ENCODE results near the gene OTOP2. TPM values are rescaled to one million over a fixed set of nuclear protein-coding genes. Genes with fewer than 3 reads are reported as not detected.
A peak's percentile ranks its signal among the peaks of the same experiment; 100 is the strongest.

The OTOP2 gene
- total and polyA plus RNA-seq, 9 of the 15 experiments (the other 6 are each of a cell fraction or from before 2014, with no cell fraction given): 0.04 to 0.36 (median 0.14) TPM; not detected in 1

DNA sequence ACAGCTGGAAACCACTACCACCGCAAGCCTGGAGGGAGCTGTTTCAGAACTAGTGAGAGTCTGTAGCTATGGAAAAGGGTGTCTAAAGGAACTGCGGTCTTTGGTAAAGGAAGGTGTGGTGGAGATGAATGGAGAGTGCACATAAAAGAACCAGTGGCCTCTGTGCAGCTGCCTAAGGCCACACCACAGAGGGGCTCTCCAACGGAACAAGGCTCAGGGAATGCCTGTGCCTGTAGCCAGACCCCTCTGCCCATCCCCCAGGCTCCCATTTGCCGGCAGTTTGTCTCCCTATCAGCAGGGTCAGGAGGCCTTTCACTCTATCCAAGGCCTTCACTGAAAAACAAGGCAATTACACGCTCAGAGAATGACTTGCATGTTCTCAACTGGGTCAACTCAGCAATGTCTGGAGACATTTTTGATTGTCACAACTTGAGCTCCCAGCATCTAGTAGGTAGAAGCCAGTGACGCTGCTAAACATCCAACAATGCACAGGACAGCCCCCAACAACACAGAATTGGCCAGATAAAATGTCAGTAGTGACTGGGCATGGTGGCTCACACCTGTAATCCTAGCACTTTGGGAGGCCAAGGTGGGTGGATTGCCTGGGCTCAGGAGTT is 48.0 kb upstream of the OTOP2 start (continued):
- TF ChIP-seq NUFIP1 (IDR thresholded peaks at IDR 0.05; ENCODE audit: partially characterized antibody): no peak
- TF ChIP-seq, protein P1, sequence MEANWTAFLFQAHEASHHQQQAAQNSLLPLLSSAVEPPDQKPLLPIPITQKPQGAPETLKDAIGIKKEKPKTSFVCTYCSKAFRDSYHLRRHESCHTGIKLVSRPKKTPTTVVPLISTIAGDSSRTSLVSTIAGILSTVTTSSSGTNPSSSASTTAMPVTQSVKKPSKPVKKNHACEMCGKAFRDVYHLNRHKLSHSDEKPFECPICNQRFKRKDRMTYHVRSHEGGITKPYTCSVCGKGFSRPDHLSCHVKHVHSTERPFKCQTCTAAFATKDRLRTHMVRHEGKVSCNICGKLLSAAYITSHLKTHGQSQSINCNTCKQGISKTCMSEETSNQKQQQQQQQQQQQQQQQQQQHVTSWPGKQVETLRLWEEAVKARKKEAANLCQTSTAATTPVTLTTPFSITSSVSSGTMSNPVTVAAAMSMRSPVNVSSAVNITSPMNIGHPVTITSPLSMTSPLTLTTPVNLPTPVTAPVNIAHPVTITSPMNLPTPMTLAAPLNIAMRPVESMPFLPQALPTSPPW (CRISPR knock-in tag; IDR thresholded peaks at IDR 0.05): peak; percentile 46
- TF ChIP-seq ZSCAN29 (IDR thresholded peaks at IDR 0.05): no peak
- no peak for TF ChIP-seq SRSF3 (IDR thresholded peaks at IDR 0.05; ENCODE audit: insufficient read depth, low read length)
- TF ChIP-seq TOE1 (IDR thresholded peaks at IDR 0.05; ENCODE audit: borderline replicate concordance): no peak
- no peak for TF ChIP-seq TOE1 (CRISPR knock-in tag; IDR thresholded peaks at IDR 0.05; ENCODE audit: borderline replicate concordance, low read depth)
- no peak for TF ChIP-seq FOXK1 (CRISPR knock-in tag; IDR thresholded peaks at IDR 0.05; ENCODE audit: borderline replicate concordance)
- 0 out of 2 replicates have a peak, but pooled peaks have one; percentile 24 for TF ChIP-seq ZNF134 (CRISPR knock-in tag; conservative IDR thresholded peaks at IDR 0.05)
- no peak for TF ChIP-seq NCOA6 (IDR thresholded peaks at IDR 0.05)
- TF ChIP-seq, protein P2, sequence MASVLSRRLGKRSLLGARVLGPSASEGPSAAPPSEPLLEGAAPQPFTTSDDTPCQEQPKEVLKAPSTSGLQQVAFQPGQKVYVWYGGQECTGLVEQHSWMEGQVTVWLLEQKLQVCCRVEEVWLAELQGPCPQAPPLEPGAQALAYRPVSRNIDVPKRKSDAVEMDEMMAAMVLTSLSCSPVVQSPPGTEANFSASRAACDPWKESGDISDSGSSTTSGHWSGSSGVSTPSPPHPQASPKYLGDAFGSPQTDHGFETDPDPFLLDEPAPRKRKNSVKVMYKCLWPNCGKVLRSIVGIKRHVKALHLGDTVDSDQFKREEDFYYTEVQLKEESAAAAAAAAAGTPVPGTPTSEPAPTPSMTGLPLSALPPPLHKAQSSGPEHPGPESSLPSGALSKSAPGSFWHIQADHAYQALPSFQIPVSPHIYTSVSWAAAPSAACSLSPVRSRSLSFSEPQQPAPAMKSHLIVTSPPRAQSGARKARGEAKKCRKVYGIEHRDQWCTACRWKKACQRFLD (CRISPR knock-in tag; IDR thresholded peaks at IDR 0.05): peak; percentile 95
- TF ChIP-seq TEAD2 (tag; IDR thresholded peaks at IDR 0.05): peak; percentile 63
- no peak for TF ChIP-seq SRSF7 (optimal IDR thresholded peaks at IDR 0.05; ENCODE audit: low read depth, low read length)
- TF ChIP-seq HNRNPH1 (optimal IDR thresholded peaks at IDR 0.05; ENCODE audit: low read depth, low read length): no peak
- peak; percentile 39 to 57; a peak in 2 of 4 replicates for TF ChIP-seq FOXK2 (conservative IDR thresholded peaks at IDR 0.05 in 1 of 2, IDR thresholded peaks at IDR 0.05 in 1 of 2; ENCODE audit: low read depth in 2 of 2)
- TF ChIP-seq DDX20 (tag; IDR thresholded peaks at IDR 0.05; ENCODE audit: low read depth): 0 out of 2 replicates have a peak, but pooled peaks have one; percentile 37
- TF ChIP-seq, protein P3, sequence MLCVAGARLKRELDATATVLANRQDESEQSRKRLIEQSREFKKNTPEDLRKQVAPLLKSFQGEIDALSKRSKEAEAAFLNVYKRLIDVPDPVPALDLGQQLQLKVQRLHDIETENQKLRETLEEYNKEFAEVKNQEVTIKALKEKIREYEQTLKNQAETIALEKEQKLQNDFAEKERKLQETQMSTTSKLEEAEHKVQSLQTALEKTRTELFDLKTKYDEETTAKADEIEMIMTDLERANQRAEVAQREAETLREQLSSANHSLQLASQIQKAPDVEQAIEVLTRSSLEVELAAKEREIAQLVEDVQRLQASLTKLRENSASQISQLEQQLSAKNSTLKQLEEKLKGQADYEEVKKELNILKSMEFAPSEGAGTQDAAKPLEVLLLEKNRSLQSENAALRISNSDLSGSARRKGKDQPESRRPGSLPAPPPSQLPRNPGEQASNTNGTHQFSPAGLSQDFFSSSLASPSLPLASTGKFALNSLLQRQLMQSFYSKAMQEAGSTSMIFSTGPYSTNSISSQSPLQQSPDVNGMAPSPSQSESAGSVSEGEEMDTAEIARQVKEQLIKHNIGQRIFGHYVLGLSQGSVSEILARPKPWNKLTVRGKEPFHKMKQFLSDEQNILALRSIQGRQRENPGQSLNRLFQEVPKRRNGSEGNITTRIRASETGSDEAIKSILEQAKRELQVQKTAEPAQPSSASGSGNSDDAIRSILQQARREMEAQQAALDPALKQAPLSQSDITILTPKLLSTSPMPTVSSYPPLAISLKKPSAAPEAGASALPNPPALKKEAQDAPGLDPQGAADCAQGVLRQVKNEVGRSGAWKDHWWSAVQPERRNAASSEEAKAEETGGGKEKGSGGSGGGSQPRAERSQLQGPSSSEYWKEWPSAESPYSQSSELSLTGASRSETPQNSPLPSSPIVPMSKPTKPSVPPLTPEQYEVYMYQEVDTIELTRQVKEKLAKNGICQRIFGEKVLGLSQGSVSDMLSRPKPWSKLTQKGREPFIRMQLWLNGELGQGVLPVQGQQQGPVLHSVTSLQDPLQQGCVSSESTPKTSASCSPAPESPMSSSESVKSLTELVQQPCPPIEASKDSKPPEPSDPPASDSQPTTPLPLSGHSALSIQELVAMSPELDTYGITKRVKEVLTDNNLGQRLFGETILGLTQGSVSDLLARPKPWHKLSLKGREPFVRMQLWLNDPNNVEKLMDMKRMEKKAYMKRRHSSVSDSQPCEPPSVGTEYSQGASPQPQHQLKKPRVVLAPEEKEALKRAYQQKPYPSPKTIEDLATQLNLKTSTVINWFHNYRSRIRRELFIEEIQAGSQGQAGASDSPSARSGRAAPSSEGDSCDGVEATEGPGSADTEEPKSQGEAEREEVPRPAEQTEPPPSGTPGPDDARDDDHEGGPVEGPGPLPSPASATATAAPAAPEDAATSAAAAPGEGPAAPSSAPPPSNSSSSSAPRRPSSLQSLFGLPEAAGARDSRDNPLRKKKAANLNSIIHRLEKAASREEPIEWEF (CRISPR knock-in tag; IDR thresholded peaks at IDR 0.05): peak; percentile 77
- peak; percentile 89; the same call in 1 of the 2 replicates for TF ChIP-seq NFRKB (IDR thresholded peaks at IDR 0.05; ENCODE audit: low read depth)
- peak; percentile 75 for TF ChIP-seq HDAC2 (IDR thresholded peaks at IDR 0.05)
- TF ChIP-seq MEF2A (IDR thresholded peaks at IDR 0.05; ENCODE audit: control insufficient read depth, low read depth, low read length): no peak
